ENCODE data around the gene LPCAT1.

Gene LPCAT1

DNA sequence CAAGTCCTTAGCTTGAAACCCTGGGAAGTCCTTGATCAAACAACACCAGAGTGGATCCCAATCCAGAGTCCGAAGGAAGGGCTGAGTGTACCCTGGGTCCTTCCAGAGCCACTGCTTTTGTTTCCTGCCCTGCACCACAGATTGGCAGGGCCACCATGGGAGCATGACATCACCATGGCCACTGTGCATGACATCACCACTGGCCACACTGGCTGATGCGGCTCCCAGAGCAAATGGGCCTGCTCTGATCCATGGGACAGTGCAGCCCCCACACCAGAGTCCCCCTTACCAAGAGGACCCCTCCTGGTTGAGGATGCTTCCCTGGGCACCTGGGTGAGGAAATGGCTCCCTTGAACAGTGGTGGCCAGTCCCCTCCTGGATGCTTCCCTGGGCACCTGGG, 88.4 kb downstream of the LPCAT1 start:
- DNase-seq (ENCODE audit: low read depth): no peak
- TF ChIP-seq, protein P1, sequence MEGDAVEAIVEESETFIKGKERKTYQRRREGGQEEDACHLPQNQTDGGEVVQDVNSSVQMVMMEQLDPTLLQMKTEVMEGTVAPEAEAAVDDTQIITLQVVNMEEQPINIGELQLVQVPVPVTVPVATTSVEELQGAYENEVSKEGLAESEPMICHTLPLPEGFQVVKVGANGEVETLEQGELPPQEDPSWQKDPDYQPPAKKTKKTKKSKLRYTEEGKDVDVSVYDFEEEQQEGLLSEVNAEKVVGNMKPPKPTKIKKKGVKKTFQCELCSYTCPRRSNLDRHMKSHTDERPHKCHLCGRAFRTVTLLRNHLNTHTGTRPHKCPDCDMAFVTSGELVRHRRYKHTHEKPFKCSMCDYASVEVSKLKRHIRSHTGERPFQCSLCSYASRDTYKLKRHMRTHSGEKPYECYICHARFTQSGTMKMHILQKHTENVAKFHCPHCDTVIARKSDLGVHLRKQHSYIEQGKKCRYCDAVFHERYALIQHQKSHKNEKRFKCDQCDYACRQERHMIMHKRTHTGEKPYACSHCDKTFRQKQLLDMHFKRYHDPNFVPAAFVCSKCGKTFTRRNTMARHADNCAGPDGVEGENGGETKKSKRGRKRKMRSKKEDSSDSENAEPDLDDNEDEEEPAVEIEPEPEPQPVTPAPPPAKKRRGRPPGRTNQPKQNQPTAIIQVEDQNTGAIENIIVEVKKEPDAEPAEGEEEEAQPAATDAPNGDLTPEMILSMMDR (conservative IDR thresholded peaks at IDR 0.05; ENCODE audit: control insufficient read depth, insufficient read depth, low read depth, low read length): no peak
- H3K4me3 ChIP-seq (ENCODE audit: control insufficient read depth, low read depth, low read length): no peak overlapping the region

DNA sequence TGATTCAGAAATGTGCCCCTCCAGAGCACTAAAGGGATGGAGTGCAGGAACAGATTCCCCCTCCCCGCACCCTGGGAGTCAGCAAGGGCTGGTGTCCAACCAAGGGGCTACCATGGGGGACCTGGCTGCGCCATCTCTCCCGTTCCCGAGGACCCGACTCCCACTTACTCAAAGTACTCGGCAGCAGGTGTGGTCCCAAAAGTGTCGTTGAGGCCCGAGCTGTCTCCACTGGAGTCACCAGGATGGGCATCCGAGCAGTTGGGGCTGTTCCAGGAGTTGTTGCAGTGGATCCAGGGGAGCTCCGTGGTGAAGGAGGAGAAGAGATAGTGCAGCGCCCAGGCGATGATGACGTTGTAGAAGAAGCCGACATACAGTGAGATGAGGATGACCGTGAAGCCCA, 91.5 kb downstream of the LPCAT1 start:
- H3K4me3 ChIP-seq (ENCODE audit: control insufficient read depth, low read depth, low read length): no peak overlapping the region
- DNase-seq (ENCODE audit: low read depth): no peak
- TF ChIP-seq, protein P1 (conservative IDR thresholded peaks at IDR 0.05; ENCODE audit: control insufficient read depth, insufficient read depth, low read depth, low read length): no peak

DNA sequence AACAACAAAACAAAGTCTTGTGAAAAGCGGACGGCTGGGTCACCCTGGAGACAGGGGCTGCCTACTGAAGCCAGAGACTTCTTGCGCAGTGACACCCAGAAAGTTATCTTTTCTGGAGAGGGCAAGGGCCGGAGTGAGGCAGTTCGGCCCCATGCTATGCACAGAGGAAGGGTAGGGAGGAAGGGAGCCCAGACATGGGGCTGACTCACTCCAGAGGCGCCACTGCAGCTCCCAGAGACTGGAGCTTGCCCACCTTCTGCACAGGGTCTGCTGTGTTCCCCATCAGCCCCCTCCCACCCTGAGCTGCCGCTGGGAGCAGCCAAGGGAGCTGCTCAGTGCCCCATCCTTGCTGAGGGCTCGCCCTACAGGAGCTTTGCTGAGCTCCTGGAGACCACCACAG, 91.9 kb downstream of the LPCAT1 start:
- TF ChIP-seq, protein P1 (conservative IDR thresholded peaks at IDR 0.05; ENCODE audit: control insufficient read depth, insufficient read depth, low read depth, low read length): no peak
- DNase-seq (ENCODE audit: low read depth): no peak
- no peak overlapping the region for H3K4me3 ChIP-seq (ENCODE audit: control insufficient read depth, low read depth, low read length)

DNA sequence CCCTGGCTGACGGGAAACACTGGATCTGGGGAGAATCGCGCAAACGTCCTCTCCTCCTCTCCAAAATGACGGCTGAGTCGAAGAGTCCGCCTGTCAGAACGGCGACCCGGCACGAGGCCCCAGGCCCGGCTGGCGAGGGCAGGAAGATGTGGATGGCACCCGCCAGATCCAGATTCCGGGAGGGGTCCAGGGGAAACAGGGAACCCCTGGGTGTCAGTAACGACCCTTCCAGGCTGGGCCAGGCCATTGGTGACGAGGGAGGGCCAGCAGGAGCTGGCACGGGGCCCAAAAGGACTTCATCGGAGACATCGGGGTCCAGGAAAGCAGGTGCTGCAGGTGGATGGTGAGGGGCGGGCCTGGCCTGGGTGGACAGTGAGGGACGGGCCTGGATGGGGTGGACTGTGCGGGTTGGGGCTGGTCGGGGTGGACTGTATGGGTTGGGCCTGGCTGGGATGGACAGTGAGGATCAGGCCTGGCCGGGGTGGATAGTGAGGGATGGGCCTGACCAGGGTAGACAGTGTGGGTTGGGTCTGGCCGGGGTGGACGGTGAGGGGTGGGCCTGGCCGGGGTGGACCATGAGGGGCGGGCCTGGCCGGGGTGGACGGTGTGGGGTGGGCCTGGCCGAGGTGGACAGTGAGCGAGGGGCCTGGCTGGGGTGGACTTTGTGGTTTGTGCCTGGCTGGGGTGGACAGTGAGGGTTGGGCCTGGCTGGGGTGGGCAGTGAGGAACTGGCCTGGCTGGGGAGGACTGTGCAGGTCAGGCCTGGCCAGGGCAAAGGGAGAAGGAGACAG, 92.5 kb downstream of the LPCAT1 start:
- TF ChIP-seq, protein P1 (conservative IDR thresholded peaks at IDR 0.05; ENCODE audit: control insufficient read depth, insufficient read depth, low read depth, low read length): no peak
- no peak overlapping the region for H3K4me3 ChIP-seq (ENCODE audit: control insufficient read depth, low read depth, low read length)
- DNase-seq (ENCODE audit: low read depth): no peak

DNA sequence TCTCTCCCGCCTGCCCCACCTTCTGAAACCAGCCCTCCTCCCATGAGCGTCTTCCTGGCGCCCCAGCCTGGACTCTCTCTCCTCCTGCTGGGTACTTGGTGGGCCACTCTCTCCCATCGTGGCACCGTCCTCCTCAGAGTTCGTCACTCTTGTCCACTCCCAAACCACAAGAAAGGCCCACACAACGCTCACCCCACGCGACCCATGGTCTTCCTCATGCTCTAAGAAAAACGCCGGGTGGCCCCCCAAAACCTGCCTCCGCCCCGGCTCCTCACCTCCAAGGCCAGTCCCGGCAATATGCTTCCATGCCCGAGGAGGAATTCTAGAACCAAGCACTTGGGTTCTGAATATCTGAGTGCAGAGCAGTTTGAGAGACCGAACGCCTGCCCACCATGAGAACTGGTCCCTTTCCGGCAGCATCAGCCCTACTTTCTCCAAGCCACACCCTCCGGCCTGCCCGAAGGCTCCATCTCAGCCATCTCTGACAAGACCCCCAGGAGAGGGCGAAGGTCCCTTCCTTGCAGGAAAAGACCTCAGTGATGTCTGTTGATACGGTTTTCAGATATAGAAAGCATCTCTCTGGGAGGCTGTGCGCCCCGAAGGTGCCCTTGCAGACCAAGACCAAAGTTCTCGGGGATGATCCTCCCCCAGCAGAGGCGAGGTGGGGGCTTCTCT, 93.5 kb downstream of the LPCAT1 start:
- TF ChIP-seq, protein P1 (conservative IDR thresholded peaks at IDR 0.05; ENCODE audit: control insufficient read depth, insufficient read depth, low read depth, low read length): no peak
- no peak for DNase-seq (ENCODE audit: low read depth)
- no peak overlapping the region for H3K4me3 ChIP-seq (ENCODE audit: control insufficient read depth, low read depth, low read length)

DNA sequence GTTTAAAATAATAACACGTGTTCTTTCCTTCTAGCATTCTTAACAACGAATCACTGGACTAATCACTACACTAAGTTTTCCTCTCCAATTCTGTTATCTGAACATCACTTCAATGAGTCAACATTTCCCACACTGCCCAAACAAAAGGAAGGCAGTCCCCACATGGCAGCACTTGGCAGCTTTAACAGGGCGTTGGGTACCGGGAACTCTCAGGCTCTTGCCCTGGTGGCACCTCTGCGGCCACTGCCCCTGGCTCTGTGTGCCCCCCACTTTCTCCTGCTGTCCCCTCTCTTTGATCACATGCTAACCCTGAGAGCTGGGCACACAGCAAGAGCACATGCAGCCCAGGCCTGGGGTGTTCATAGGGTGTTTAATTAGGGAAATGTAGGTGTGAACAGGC, 94.3 kb downstream of the LPCAT1 start:
- TF ChIP-seq, protein P1 (conservative IDR thresholded peaks at IDR 0.05; ENCODE audit: control insufficient read depth, insufficient read depth, low read depth, low read length): no peak
- no peak for DNase-seq (ENCODE audit: low read depth)

More for the DNA sequence above, 94.3 kb downstream of the LPCAT1 start:
- H3K4me3 ChIP-seq (ENCODE audit: control insufficient read depth, low read depth, low read length): no peak overlapping the region

Measured in fibroblast of mammary gland (primary cell).